HCT116 (cell line): ENCODE results near the gene IRF2. TPM values are rescaled to one million over a fixed set of nuclear protein-coding genes. Genes with fewer than 3 reads are reported as not detected.

ENCODE experiments used
- ATAC-seq: fragments of 200-7000 bp; cut with Tn5 transposase; 2 replicates; pipeline ENCODE4 v1.9.1; 2020; ENCODE audit warnings: mild to moderate bottlenecking, moderate library complexity
- BruUV-seq: library from RNA; stranded (reverse); fragments of 400-500 nt; replicated peaks from 2 replicates; lab custom pipeline; 2021; lab: Mats Ljungman, UMichigan
- CTCF ChIA-PET: fragments of 300-600 bp; sonication (Branson Sonifier 250); formaldehyde crosslinking; loops from one replicate; lab custom pipeline; 2021; ENCODE audit warnings: antibody characterized with exemption; lab: Charles Lee
- POLR2A ChIA-PET: fragments of 300-600, 350-600 bp; sonication (Branson Sonifier 250); formaldehyde crosslinking; loops from one replicate; lab custom pipeline; 2021; ENCODE audit warnings: antibody characterized with exemption; lab: Charles Lee
- RAD21 ChIA-PET, 2 experiments: fragments of 300-600 bp; sonication (Branson Sonifier 250); formaldehyde crosslinking; loops; one replicate each; lab custom pipeline; 2023; ENCODE audit warnings: low total read pairs in 2 of 2; ENCODE audit not compliant: uncharacterized antibody in 2 of 2, unreplicated experiment in 2 of 2, low non-redundant PET in 1 of 2; lab: Charles Lee
- DNase-seq: peaks from one replicate; pipeline ENCODE4 v3.0.0-alpha.2; 2010; ENCODE audit warnings: low read depth, low spot score
- H2AFZ ChIP-seq: fragments of 200-600 bp; shearing (Covaris generic), sonication (generic); 2 replicates; pipeline ENCODE4 v1.6.1; 2017; ENCODE audit warnings: low read depth, mixed run types, mixed read lengths, antibody characterized with exemption, low read length; ENCODE audit not compliant: poor library complexity, severe bottlenecking
- H3K27ac ChIP-seq: 2 replicates; pipeline ENCODE4 v1.5.1; 2012; ENCODE audit warnings: low read depth, low read length
- H3K27me3 ChIP-seq: fragments of 200-600 bp; sonication (generic); 2 replicates; pipeline ENCODE4 v1.6.1; 2016; ENCODE audit warnings: mixed run types, low read length, mixed read lengths; ENCODE audit not compliant: insufficient read depth
- H3K36me3 ChIP-seq, 2 experiments: fragments of 200-500 bp in 1 of 2; fragments of 200-600 bp in 1 of 2; sonication (Bioruptor generic) in 1 of 2; sonication (generic) in 1 of 2; 2 replicates each; pipeline versions ENCODE4 v1.5.1 to v1.6.1; 2014 to 2016; ENCODE audit warnings: low read length in 2 of 2, inconsistent platforms in 1 of 2, mixed read lengths in 1 of 2, mixed run types in 1 of 2; ENCODE audit not compliant: insufficient read depth in 2 of 2, control insufficient read depth in 1 of 2
- H3K4me1 ChIP-seq, 2 experiments: fragments of 200-600 bp in 1 of 2; sonication (generic) in 1 of 2; 2 replicates each; pipeline versions ENCODE4 v1.5.1 to v1.6.1; 2012 to 2017; ENCODE audit warnings: low read length in 2 of 2, inconsistent platforms in 1 of 2, mild to moderate bottlenecking in 1 of 2, mixed read lengths in 1 of 2, mixed run types in 1 of 2, moderate library complexity in 1 of 2; ENCODE audit not compliant: insufficient read depth in 2 of 2, control insufficient read depth in 1 of 2
- H3K4me2 ChIP-seq: fragments of 200-600 bp; sonication (generic); 2 replicates; pipeline ENCODE4 v1.6.1; 2017; ENCODE audit warnings: mixed run types, low read length, mixed read lengths
- H3K4me3 ChIP-seq, 2 experiments: fragments of 200-600 bp in 1 of 2; sonication (generic) in 1 of 2; replicated peaks in 1 of 2; 2 replicates each; pipeline ENCODE4 v1.5.1; 2011 to 2016; ENCODE audit warnings: low read length in 2 of 2, control low read depth in 1 of 2, low read depth in 1 of 2, mild to moderate bottlenecking in 1 of 2, mixed read lengths in 1 of 2, mixed run types in 1 of 2
- H3K79me2 ChIP-seq: fragments of 200-600 bp; sonication (generic); 2 replicates; pipeline ENCODE4 v1.6.1; 2017; ENCODE audit warnings: mild to moderate bottlenecking, mixed run types, low read length, moderate library complexity, mixed read lengths; ENCODE audit not compliant: insufficient read depth
- H3K9ac ChIP-seq: fragments of 200-600 bp; sonication (generic); 2 replicates; pipeline ENCODE4 v1.6.1; 2016; ENCODE audit warnings: low read length, mixed read lengths
- H3K9me2 ChIP-seq: fragments of 200-600 bp; sonication (generic), shearing (Covaris generic); 2 replicates; pipeline ENCODE4 v1.6.1; 2017; ENCODE audit warnings: mixed run types, mild to moderate bottlenecking, moderate library complexity; ENCODE audit not compliant: insufficient read depth
- H3K9me3 ChIP-seq, 2 experiments: fragments of 200-500 bp in 1 of 2; fragments of 200-600 bp in 1 of 2; sonication (Bioruptor generic) in 1 of 2; sonication (generic) in 1 of 2; 2 replicates each; pipeline ENCODE4 v1.6.1; 2014 to 2017; ENCODE audit warnings: low read length in 2 of 2, mixed read lengths in 2 of 2, inconsistent platforms in 1 of 2, low read depth in 1 of 2, mild to moderate bottlenecking in 1 of 2, mixed run types in 1 of 2, moderate library complexity in 1 of 2; ENCODE audit not compliant: control insufficient read depth in 1 of 2, insufficient read depth in 1 of 2
- H4K20me1 ChIP-seq: fragments of 200-600 bp; sonication (generic), shearing (Covaris generic); 2 replicates; pipeline ENCODE4 v1.6.1; 2017; ENCODE audit warnings: mixed run types, mild to moderate bottlenecking, moderate library complexity; ENCODE audit not compliant: insufficient read depth
- CBX3 ChIP-seq: IDR thresholded peaks from 2 replicates; pipeline ENCODE4 v1.6.1; 2012; ENCODE audit warnings: low read depth
- CEBPB ChIP-seq: IDR thresholded peaks from 2 replicates; pipeline ENCODE4 v1.6.1; 2012; ENCODE audit warnings: low read depth
- EZH2 ChIP-seq: fragments of 200-600 bp; sonication (generic); IDR thresholded peaks from 2 replicates; pipeline ENCODE4 v1.6.1; 2017; ENCODE audit warnings: antibody characterized with exemption, mixed run types
- FOSL1 ChIP-seq: IDR thresholded peaks from 2 replicates; pipeline ENCODE4 v1.6.1; 2012; ENCODE audit warnings: low read depth
- SRF ChIP-seq: IDR thresholded peaks from 2 replicates; pipeline ENCODE4 v1.6.1; 2012; ENCODE audit warnings: low read depth
- TCF7L2 ChIP-seq: IDR thresholded peaks from 2 replicates; pipeline ENCODE4 v1.7.0; 2011; ENCODE audit warnings: borderline replicate concordance, inconsistent platforms; ENCODE audit not compliant: insufficient read depth, insufficient read length; ENCODE audit errors: extremely low read depth
- YY1 ChIP-seq: IDR thresholded peaks from 2 replicates; pipeline ENCODE4 v1.6.1; 2011; ENCODE audit warnings: low read length, low read depth, moderate library complexity, mild to moderate bottlenecking; ENCODE audit not compliant: insufficient replicate concordance; ENCODE audit errors: extremely low read depth
- ZFX ChIP-seq: fragments of 450-650 bp; IDR thresholded peaks from 2 replicates; pipeline ENCODE4 v1.6.1; 2017
- ZNF274 ChIP-seq: fragments of 200-500 bp; sonication (Bioruptor generic); IDR thresholded peaks from 2 replicates; pipeline ENCODE4 v1.6.1; 2014; ENCODE audit warnings: mild to moderate bottlenecking, low read depth, low read length, inconsistent platforms
- intact Hi-C: fragments of 100-400 bp; cut with micrococcal nuclease; formaldehyde crosslinking; loops from 2 replicates; pipeline ENCODE4 v1.10.0; 2022
- total RNA-seq: library from RNA; stranded (reverse); gene quantifications from one replicate; pipeline ENCODE4 v1.2.1, GENCODE V29; 2021; ENCODE audit not compliant: unreplicated experiment
- TF ChIP-seq, protein P1 (sequence below), 3 experiments: fragments of 200-600 bp in 1 of 3; sonication (generic) in 1 of 3; IDR thresholded peaks in 2 of 3; conservative IDR thresholded peaks in 1 of 3; 2 replicates each; pipeline ENCODE4 v1.5.1; 2012 to 2017; ENCODE audit warnings: low read depth in 2 of 3, low read length in 2 of 3, antibody characterized with exemption in 1 of 3, borderline replicate concordance in 1 of 3, control low read depth in 1 of 3, mild to moderate bottlenecking in 1 of 3, mixed read lengths in 1 of 3, mixed run types in 1 of 3, moderate library complexity in 1 of 3; ENCODE audit not compliant: insufficient read depth in 1 of 3
- TF ChIP-seq, protein P2 (sequence below): IDR thresholded peaks from 2 replicates; pipeline ENCODE4 v1.6.1; 2011; ENCODE audit warnings: mild to moderate bottlenecking, low read length, moderate library complexity; ENCODE audit not compliant: insufficient replicate concordance; ENCODE audit errors: extremely low read depth
- TF ChIP-seq, protein P3 (sequence below): IDR thresholded peaks from 2 replicates; pipeline ENCODE4 v1.6.1; 2012
- TF ChIP-seq, protein P4 (sequence below): IDR thresholded peaks from 2 replicates; pipeline ENCODE4 v1.6.1; 2012; ENCODE audit warnings: low read depth

Gene IRF2
- total RNA-seq, 1 experiment from 2014 or later = 10.6 TPM

- Histone ChIP-seq H3K36me3 (no peaks in the 10 kb centered on the region), H3K27me3 (no peaks in the 10 kb centered on the region), H2AFZ (no peak overlapping the region), H3K9me3 (no peaks in the 10 kb centered on the region), H3K79me2 (no peaks in the 10 kb centered on the region), H3K4me2 (no peak overlapping the region), H3K9ac (no peak overlapping the region), H3K27ac (no peak overlapping the region), H4K20me1 (no peaks in the 10 kb centered on the region), H3K9me2 (no peaks in the 10 kb centered on the region), H3K4me1 (no peaks in the 10 kb centered on the region), H3K4me3 (no peak overlapping the region)
- intact Hi-C loops = no loop called here
- ChIA-PET POLR2A (no interaction called here), RAD21 (no interaction called here), CTCF (no interaction called here)
- DNase-seq (no peak), ATAC-seq (no peak)
- no peak for TF ChIP-seq SRF
- no peak for TF ChIP-seq ZNF274
- TF ChIP-seq, protein P1, sequence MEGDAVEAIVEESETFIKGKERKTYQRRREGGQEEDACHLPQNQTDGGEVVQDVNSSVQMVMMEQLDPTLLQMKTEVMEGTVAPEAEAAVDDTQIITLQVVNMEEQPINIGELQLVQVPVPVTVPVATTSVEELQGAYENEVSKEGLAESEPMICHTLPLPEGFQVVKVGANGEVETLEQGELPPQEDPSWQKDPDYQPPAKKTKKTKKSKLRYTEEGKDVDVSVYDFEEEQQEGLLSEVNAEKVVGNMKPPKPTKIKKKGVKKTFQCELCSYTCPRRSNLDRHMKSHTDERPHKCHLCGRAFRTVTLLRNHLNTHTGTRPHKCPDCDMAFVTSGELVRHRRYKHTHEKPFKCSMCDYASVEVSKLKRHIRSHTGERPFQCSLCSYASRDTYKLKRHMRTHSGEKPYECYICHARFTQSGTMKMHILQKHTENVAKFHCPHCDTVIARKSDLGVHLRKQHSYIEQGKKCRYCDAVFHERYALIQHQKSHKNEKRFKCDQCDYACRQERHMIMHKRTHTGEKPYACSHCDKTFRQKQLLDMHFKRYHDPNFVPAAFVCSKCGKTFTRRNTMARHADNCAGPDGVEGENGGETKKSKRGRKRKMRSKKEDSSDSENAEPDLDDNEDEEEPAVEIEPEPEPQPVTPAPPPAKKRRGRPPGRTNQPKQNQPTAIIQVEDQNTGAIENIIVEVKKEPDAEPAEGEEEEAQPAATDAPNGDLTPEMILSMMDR (IDR thresholded peaks at IDR 0.05 in 2 of 3, conservative IDR thresholded peaks at IDR 0.05 in 1 of 3; ENCODE audit: borderline replicate concordance in 1 of 3, insufficient read depth in 1 of 3, low read depth in 2 of 3, low read length in 2 of 3) = no peak
- no peak for TF ChIP-seq ZFX
- TF ChIP-seq, protein P2, sequence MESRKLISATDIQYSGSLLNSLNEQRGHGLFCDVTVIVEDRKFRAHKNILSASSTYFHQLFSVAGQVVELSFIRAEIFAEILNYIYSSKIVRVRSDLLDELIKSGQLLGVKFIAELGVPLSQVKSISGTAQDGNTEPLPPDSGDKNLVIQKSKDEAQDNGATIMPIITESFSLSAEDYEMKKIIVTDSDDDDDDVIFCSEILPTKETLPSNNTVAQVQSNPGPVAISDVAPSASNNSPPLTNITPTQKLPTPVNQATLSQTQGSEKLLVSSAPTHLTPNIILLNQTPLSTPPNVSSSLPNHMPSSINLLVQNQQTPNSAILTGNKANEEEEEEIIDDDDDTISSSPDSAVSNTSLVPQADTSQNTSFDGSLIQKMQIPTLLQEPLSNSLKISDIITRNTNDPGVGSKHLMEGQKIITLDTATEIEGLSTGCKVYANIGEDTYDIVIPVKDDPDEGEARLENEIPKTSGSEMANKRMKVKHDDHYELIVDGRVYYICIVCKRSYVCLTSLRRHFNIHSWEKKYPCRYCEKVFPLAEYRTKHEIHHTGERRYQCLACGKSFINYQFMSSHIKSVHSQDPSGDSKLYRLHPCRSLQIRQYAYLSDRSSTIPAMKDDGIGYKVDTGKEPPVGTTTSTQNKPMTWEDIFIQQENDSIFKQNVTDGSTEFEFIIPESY = no peak
- no peak for TF ChIP-seq EZH2
- TF ChIP-seq, protein P3, sequence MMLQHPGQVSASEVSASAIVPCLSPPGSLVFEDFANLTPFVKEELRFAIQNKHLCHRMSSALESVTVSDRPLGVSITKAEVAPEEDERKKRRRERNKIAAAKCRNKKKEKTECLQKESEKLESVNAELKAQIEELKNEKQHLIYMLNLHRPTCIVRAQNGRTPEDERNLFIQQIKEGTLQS = no peak
- TF ChIP-seq CBX3 = no peak
- no peak for TF ChIP-seq TCF7L2
- TF ChIP-seq CEBPB = no peak
- TF ChIP-seq, protein P4, sequence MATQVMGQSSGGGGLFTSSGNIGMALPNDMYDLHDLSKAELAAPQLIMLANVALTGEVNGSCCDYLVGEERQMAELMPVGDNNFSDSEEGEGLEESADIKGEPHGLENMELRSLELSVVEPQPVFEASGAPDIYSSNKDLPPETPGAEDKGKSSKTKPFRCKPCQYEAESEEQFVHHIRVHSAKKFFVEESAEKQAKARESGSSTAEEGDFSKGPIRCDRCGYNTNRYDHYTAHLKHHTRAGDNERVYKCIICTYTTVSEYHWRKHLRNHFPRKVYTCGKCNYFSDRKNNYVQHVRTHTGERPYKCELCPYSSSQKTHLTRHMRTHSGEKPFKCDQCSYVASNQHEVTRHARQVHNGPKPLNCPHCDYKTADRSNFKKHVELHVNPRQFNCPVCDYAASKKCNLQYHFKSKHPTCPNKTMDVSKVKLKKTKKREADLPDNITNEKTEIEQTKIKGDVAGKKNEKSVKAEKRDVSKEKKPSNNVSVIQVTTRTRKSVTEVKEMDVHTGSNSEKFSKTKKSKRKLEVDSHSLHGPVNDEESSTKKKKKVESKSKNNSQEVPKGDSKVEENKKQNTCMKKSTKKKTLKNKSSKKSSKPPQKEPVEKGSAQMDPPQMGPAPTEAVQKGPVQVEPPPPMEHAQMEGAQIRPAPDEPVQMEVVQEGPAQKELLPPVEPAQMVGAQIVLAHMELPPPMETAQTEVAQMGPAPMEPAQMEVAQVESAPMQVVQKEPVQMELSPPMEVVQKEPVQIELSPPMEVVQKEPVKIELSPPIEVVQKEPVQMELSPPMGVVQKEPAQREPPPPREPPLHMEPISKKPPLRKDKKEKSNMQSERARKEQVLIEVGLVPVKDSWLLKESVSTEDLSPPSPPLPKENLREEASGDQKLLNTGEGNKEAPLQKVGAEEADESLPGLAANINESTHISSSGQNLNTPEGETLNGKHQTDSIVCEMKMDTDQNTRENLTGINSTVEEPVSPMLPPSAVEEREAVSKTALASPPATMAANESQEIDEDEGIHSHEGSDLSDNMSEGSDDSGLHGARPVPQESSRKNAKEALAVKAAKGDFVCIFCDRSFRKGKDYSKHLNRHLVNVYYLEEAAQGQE = no peak
- no peak for TF ChIP-seq YY1
- no peak for TF ChIP-seq FOSL1
- no TSS peak for BruUV-seq
Measured at GRCh38 chr4:184503869-184504300, 29.5 kb upstream of the IRF2 start.
